Amniotic stem cell (primary cell): ENCODE data around the gene SLC22A3.
"Not testable (repeated sequence)": the region's sequence is repeated elsewhere in the genome, so short reads cannot be mapped to it uniquely, and the experiment has no call there.

Source experiments
- DNase-seq: peaks from one replicate; lab custom pipeline; 2025; lab: John Stamatoyannopoulos, UW

Gene SLC22A3

DNA sequence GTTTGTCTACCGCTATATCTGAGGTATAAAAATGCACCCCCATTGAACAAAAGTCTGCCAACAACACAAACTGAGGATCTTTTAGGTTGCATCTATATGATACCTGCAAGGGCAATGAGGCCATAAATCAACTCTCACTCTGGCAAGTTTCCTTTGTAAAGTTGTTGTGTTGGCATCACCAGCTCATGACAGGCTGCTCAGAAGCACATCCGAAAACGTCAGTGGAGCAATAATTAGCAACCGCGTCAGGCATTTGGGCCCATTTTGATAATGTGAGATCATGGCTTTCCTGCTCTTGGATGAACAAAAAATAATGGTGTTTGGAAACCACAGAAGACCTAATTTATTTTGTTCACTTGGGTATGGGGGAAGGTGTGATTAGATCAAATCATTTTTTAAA, 12.0 kb upstream of the SLC22A3 start:
- no peak for DNase-seq

GRCh38 chr6:160337301-160337700, 10.9 kb upstream of the SLC22A3 start:
- DNase-seq, result no peak

- no peak for DNase-seq
Observed at GRCh38 chr6:160337991-160338390, 10.2 kb upstream of the SLC22A3 start.

DNA sequence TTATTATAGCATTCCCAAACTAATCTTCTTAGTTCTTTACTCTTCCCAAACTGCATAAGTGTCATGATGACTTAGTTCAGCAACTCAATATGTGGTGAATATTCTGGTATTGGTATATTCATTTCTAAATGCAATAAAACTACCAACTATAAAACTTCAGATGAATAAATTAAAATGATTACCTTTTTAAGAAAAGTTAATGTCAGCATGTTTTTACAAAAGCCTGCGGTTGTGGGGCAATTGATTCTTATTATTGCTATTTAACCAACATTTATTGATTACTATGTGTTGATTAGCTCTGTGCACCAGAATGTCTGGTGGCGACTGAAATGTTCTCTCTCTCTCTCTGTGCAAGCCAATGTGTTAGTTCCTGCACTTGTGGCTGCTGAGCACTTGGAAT, 5.0 kb upstream of the SLC22A3 start:
- DNase-seq, result no peak

- no peak for DNase-seq
Observed at GRCh38 chr6:160344271-160344670, 3.9 kb upstream of the SLC22A3 start.

GRCh38 chr6:160347259-160348222, 637 bp upstream of the SLC22A3 start:
- DNase-seq, result no peak

GRCh38 chr6:160349020-160349441, 853 bp downstream of the SLC22A3 start:
- DNase-seq, result no peak

DNA sequence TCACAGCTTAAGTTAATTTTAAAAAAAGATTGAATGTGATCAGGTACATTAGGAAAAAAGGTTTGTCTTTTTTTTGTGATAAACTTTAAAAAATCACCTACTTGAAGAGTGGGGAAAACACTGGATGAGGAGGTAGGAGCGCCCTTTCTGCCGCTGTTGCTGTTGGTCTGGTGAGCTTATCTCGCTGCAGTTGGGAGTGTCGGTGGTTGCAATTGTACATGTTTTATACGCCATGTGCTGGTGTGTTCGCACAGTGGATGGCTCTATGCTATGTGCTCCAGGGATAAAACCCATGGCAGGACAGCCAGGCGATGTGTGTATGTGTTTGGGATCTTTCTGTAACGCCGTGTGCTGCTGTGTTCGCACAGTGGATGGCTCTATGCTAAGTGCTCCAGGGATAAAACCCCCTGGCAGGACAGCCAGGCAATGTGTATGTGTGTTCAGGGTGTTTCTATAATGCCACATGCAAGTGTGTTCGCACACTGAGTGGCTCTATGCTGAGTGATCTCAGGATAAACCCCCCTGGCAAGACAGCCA, 1.7 kb downstream of the SLC22A3 start:
- DNase-seq, result no peak

DNA sequence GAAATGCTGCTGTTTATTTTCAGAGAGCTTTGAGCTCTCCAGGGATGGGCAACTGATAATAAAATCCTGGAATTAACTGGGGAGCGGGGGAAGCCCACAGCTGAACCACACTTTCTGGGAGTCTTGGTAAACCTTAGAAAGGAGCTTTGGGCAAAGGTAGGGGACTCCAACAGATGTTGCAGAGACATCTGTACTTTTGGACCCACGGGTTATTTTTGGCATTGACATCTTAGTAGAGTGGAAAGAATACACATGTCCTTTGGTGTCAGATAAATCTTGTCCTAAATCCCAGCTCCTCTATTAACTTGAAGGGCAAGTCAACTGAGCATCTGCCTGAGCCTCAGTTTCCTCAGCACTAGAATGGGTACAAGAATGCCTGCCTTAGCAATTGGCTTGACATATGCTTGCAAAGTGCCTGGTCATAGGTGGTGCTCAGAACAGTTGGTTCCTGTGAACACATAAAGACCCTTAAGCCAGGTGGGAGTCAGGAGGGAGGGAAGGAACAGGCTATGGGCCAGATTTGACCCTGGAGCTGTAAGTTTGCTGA, 5.8 kb downstream of the SLC22A3 start:
- no peak for DNase-seq

GRCh38 chr6:160355001-160355400, 6.8 kb downstream of the SLC22A3 start:
- DNase-seq, result no peak

- no peak for DNase-seq
Observed at GRCh38 chr6:160356074-160356744, 8.0 kb downstream of the SLC22A3 start.

- no peak for DNase-seq
Observed at GRCh38 chr6:160357088-160357487, 8.9 kb downstream of the SLC22A3 start.

- DNase-seq, result no peak
Observed at GRCh38 chr6:160358225-160359119, 10.3 kb downstream of the SLC22A3 start.

GRCh38 chr6:160360955-160361354, 12.8 kb downstream of the SLC22A3 start:
- no peak for DNase-seq

GRCh38 chr6:160362556-160362955, 14.4 kb downstream of the SLC22A3 start:
- no peak for DNase-seq

DNA sequence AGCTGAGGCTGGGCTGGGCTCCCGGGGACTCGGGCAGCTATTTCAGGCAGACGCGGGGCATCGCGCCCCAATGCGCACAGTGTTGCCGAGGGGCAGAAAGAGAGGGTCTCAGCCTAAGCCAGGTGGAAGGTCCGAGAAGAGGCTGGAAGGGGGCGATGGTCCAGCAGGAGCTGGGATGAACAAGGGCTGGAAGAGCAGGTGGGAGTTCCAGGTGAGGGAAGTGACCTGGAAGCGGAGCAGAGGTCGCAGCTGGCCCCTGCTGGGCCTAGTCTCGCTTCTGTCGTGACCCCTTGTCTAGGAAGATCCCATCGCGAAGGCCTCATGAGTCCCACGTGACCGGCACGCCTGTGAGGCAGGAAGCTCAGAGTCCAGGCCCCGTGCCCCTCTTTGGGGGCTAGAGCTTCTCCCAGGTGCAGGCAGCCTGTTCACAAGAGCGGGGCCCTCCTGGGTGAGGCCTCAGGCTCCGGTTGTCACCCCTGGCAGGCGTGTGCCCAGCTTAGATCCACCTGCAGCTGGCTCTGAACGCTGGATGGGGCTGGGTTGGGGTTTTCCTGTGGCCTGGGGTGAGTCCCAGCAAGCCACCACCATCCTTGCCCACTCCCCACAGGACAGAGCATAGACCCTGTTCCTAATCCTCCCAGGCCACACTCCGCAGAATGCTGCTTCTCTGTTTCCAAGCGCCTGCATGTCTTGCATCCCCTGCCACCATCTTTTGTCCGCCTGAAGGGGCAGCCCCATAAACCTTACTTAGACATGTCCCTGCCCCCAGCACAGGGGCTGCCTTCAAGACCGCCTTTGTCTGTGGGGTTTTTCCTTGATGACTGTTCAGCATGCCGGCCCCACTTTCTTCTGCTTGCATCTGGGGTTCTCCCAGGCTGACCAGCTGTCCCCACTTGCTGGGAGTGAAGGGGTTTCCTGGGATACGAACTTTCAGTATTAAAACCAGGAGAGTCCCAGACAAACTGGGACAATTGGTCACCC, 15.1 kb downstream of the SLC22A3 start:
- DNase-seq, result no peak

DNA sequence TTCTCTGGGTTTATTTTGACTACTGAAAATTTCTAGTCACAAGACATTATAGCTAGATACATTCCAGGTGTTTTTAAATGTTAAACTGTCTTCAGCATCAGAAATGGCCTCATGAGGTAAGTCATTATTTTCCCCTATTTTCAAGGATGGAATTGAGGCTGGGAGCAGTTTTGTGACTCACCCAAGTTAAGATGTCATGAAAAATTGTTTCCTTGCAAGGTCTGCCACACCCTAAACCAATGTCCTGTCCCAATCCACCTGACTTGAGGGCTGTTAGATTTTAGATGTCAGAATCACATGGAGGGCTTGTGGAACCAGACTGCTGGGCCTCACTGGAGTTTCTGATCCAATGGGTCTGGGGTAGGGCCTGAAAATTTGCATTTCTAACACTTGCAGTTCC, 16.9 kb downstream of the SLC22A3 start:
- no peak for DNase-seq

DNA sequence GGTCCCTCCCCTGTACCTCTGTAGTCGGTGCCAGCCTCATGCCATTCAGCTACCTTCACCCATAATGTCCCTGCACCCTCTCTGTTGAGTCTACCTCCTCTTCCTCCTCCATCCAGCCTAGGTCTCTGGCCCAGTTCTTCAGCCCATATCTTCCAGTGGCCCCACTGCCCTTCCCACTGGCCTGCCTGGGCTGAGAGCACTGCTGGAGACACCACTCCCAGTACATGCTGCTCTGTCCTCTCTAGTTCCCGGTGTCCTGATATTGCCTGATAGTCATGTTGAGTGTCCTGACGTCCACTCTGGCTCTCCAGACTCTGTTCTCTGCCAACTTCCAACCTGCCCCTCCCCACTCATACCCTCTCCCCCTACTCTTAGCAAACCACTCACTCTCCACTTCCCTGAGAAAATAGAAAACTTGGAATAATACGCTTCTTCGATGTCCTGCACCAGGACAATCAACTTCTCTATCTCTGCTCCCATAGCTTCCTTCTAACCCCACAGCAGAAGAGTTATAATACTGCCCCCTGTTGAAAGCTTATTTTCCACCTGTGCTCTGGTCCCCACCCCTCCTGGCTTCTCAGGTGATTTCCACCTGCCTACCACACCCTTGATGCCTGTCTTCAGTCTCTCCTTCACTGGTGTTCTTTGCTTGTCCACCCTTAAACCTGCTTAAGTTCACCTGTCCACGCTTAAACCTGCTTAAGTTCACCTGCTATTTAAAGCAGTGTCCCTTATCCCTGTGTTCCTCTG, 19.8 kb downstream of the SLC22A3 start:
- no peak for DNase-seq

DNA sequence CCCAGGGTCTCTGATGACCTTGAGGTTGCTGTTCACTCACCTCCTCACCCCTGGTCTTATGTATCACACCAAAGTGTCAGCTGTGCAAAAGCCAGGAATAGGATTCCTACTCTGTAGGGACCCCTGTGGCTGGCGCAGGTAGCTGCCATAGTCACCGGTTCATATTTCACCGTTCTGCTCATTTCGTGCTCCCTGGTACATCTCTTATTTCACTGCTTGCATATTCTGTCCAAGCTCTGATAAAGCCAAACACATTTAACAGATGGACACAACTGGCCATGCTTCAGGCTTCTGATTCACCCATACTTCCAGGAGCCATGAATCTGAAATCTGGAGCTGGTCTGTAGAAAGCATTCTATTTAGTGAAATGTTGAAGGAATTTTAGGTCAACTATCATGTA, 20.5 kb downstream of the SLC22A3 start:
- no peak for DNase-seq

DNA sequence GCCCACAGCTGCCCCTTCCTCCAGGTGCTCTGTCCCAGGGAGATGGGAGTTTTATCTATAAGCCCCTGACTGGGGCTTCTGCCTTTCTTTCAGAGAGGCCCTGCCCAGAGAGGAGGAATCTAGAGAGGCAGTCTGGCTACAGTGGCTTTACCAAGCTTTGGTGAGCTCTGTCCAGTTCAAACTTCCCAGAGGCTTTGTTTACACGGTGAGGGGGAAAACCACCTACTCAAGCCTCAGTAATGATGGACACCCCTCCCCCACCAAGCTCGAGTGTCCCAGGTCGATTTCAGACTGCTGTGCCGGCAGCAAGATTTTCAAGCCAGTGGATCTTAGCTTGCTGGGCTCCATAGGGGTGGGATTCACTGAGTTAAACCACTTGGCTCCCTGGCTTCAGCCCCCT, 25.4 kb downstream of the SLC22A3 start:
- DNase-seq, result not testable (repeated sequence)
